HEK293 (cell line): ENCODE data around the gene PHLDA1.

Experiments
- CTCF ChIA-PET: fragments of 350-600 bp; formaldehyde crosslinking; extraction: SDS; loops from one replicate; lab custom pipeline; 2021; ENCODE audit warnings: antibody characterized with exemption; lab: Yijun Ruan, JAX
- POLR2A ChIA-PET: fragments of 300-600 bp; formaldehyde crosslinking; extraction: SDS; loops from one replicate; lab custom pipeline; 2020; ENCODE audit warnings: antibody characterized with exemption, inconsistent platforms; lab: Yijun Ruan, JAX
- H3K27ac ChIP-seq: fragments of 200-500 bp; sonication (Bioruptor generic); 2 replicates; pipeline ENCODE4 v1.5.1; 2014; ENCODE audit warnings: low read depth, low read length, control low read depth, inconsistent platforms; ENCODE audit errors: extremely low read depth
- H3K36me3 ChIP-seq, 2 experiments: fragments of 200-500 bp in 1 of 2; sonication (Bioruptor generic) in 1 of 2; 1 replicate in 1 of 2; 2 replicates in 1 of 2; pipeline ENCODE4 v1.5.1; 2014 to 2017; ENCODE audit warnings: inconsistent platforms in 2 of 2, low read length in 2 of 2; ENCODE audit not compliant: control insufficient read depth in 2 of 2, insufficient read depth in 1 of 2
- H3K4me1 ChIP-seq: fragments of 200-500 bp; sonication (Bioruptor generic); 2 replicates; pipeline ENCODE4 v1.5.1; 2014; ENCODE audit warnings: mild to moderate bottlenecking, low read length, inconsistent platforms; ENCODE audit not compliant: control insufficient read depth, insufficient read depth
- H3K4me3 ChIP-seq: 2 replicates; pipeline ENCODE4 v1.5.1; 2011; ENCODE audit warnings: low read depth, mild to moderate bottlenecking, control low read depth, low read length, moderate library complexity
- H3K9me3 ChIP-seq: fragments of 200-500 bp; sonication (Bioruptor generic); 2 replicates; pipeline ENCODE4 v1.5.1; 2014; ENCODE audit warnings: low read depth, low read length, inconsistent platforms; ENCODE audit not compliant: control insufficient read depth, insufficient read depth
- BCL11A ChIP-seq: fragments of 450-650 bp; formaldehyde crosslinking; IDR thresholded peaks from 2 replicates; pipeline ENCODE4 v1.5.1; 2016; ENCODE audit warnings: low read depth, missing biosample characterization, missing genetic modification characterization
- GFI1B ChIP-seq: fragments of 450-650 bp; formaldehyde crosslinking; IDR thresholded peaks from 2 replicates; pipeline ENCODE4 v1.5.1; 2016; ENCODE audit warnings: missing biosample characterization, missing genetic modification characterization
- MEIS1 ChIP-seq: sonication (generic); formaldehyde crosslinking; IDR thresholded peaks from 2 replicates; pipeline ENCODE4 v1.8.1; 2022; ENCODE audit warnings: missing genetic modification reagents, mild to moderate bottlenecking, borderline replicate concordance
- WT1 ChIP-seq: fragments of 450-650 bp; formaldehyde crosslinking; IDR thresholded peaks from 2 replicates; pipeline ENCODE4 v1.5.1; 2016; ENCODE audit warnings: missing biosample characterization, missing genetic modification characterization
- ZEB2 ChIP-seq: fragments of 450-650 bp; formaldehyde crosslinking; IDR thresholded peaks from 2 replicates; pipeline ENCODE4 v1.5.1; 2016; ENCODE audit warnings: missing biosample characterization, missing genetic modification characterization
- ZIC2 ChIP-seq: fragments of 450-650 bp; formaldehyde crosslinking; IDR thresholded peaks from 2 replicates; pipeline ENCODE4 v1.5.1; 2016; ENCODE audit warnings: missing biosample characterization, missing genetic modification characterization
- ZNF37A ChIP-seq: fragments of 450-650 bp; IDR thresholded peaks from 2 replicates; pipeline ENCODE4 v1.5.1; 2018; ENCODE audit warnings: missing biosample characterization, missing genetic modification characterization
- ZNF426 ChIP-seq: fragments of 450-650 bp; formaldehyde crosslinking; IDR thresholded peaks from 2 replicates; pipeline ENCODE4 v1.5.1; 2017; ENCODE audit warnings: missing biosample characterization, missing genetic modification characterization, mild to moderate bottlenecking, inconsistent platforms, moderate library complexity
- ZNF473 ChIP-seq: fragments of 450-650 bp; formaldehyde crosslinking; IDR thresholded peaks from 2 replicates; pipeline ENCODE4 v1.5.1; 2017; ENCODE audit warnings: missing biosample characterization, missing genetic modification characterization
- ZNF549 ChIP-seq: fragments of 450-650 bp; IDR thresholded peaks from 2 replicates; pipeline ENCODE4 v1.5.1; 2018; ENCODE audit warnings: missing biosample characterization, missing genetic modification characterization, mild to moderate bottlenecking, inconsistent platforms, moderate library complexity
- ZNF558 ChIP-seq: fragments of 450-650 bp; formaldehyde crosslinking; IDR thresholded peaks from 2 replicates; pipeline ENCODE4 v1.5.1; 2016; ENCODE audit warnings: missing biosample characterization, missing genetic modification characterization
- ZNF76 ChIP-seq: fragments of 450-650 bp; formaldehyde crosslinking; IDR thresholded peaks from 2 replicates; pipeline ENCODE4; 2016; ENCODE audit warnings: low read depth, missing biosample characterization, missing genetic modification characterization, borderline replicate concordance
- ZNF792 ChIP-seq: fragments of 450-650 bp; formaldehyde crosslinking; IDR thresholded peaks from 2 replicates; pipeline ENCODE4 v1.5.1; 2016; ENCODE audit warnings: missing biosample characterization, missing genetic modification characterization
- TF ChIP-seq, protein P1 (sequence below): fragments of 450-650 bp; formaldehyde crosslinking; IDR thresholded peaks from 2 replicates; pipeline ENCODE4 v1.5.1; 2017; ENCODE audit warnings: missing biosample characterization, missing genetic modification characterization
- TF ChIP-seq, protein P2 (sequence below): fragments of 450-650 bp; formaldehyde crosslinking; IDR thresholded peaks from 2 replicates; pipeline ENCODE4 v1.5.1; 2016; ENCODE audit warnings: missing biosample characterization, missing genetic modification characterization
- TF ChIP-seq, protein P3 (sequence below): fragments of 450-650 bp; formaldehyde crosslinking; IDR thresholded peaks from 2 replicates; pipeline ENCODE4 v1.5.1; 2016; ENCODE audit warnings: missing biosample characterization, missing genetic modification characterization, borderline replicate concordance
- TF ChIP-seq, protein P4 (sequence below): fragments of 450-650 bp; formaldehyde crosslinking; IDR thresholded peaks from 2 replicates; pipeline ENCODE4 v1.5.1; 2017; ENCODE audit warnings: missing biosample characterization, missing genetic modification characterization

Gene PHLDA1

DNA sequence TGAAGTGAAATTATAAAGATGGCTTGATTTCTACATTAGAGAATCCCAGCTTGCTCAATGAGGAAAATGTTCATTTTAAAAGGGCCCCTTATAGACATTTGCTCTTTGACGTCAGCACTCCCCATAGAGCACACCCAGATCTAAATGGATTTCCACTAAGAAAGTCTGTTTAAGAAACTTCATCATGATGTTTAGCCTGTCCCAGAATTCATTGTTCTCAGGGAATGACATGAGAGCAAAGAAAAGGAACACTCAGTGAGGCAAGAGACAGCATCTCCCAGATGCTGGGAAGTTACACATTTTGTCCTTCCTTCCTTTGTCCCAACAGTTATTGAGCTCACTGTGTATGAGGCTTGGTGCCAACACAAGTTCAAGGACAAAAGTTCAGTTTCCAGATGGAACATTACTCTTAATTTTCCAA, 4.9 kb downstream of the PHLDA1 start:
- Histone ChIP-seq H3K36me3 (no peaks in the 10 kb centered on the region), H3K9me3 (no peaks in the 10 kb centered on the region), H3K27ac (no peak overlapping the region), H3K4me1 (no peaks in the 10 kb centered on the region; the same call in 1 of the 2 replicates), H3K4me3 (no peak overlapping the region)
- POLR2A ChIA-PET: no interaction called here
- no peak for TF ChIP-seq ZIC2
- TF ChIP-seq, protein P1, sequence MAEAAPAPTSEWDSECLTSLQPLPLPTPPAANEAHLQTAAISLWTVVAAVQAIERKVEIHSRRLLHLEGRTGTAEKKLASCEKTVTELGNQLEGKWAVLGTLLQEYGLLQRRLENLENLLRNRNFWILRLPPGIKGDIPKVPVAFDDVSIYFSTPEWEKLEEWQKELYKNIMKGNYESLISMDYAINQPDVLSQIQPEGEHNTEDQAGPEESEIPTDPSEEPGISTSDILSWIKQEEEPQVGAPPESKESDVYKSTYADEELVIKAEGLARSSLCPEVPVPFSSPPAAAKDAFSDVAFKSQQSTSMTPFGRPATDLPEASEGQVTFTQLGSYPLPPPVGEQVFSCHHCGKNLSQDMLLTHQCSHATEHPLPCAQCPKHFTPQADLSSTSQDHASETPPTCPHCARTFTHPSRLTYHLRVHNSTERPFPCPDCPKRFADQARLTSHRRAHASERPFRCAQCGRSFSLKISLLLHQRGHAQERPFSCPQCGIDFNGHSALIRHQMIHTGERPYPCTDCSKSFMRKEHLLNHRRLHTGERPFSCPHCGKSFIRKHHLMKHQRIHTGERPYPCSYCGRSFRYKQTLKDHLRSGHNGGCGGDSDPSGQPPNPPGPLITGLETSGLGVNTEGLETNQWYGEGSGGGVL (tag by site-specific recombination): no peak
- TF ChIP-seq GFI1B (tag by site-specific recombination): no peak
- TF ChIP-seq ZEB2 (tag by site-specific recombination): no peak
- TF ChIP-seq, protein P2, sequence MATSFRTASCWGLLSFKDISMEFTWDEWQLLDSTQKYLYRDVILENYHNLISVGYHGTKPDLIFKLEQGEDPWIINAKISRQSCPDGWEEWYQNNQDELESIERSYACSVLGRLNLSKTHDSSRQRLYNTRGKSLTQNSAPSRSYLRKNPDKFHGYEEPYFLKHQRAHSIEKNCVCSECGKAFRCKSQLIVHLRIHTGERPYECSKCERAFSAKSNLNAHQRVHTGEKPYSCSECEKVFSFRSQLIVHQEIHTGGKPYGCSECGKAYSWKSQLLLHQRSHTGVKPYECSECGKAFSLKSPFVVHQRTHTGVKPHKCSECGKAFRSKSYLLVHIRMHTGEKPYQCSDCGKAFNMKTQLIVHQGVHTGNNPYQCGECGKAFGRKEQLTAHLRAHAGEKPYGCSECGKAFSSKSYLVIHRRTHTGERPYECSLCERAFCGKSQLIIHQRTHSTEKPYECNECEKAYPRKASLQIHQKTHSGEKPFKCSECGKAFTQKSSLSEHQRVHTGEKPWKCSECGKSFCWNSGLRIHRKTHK (tag by site-specific recombination): no peak
- TF ChIP-seq ZNF426: no peak
- TF ChIP-seq BCL11A (tag by site-specific recombination): no peak
- no peak for TF ChIP-seq MEIS1 (CRISPR knock-in tag)
- no peak for TF ChIP-seq ZNF558
- TF ChIP-seq, protein P3, sequence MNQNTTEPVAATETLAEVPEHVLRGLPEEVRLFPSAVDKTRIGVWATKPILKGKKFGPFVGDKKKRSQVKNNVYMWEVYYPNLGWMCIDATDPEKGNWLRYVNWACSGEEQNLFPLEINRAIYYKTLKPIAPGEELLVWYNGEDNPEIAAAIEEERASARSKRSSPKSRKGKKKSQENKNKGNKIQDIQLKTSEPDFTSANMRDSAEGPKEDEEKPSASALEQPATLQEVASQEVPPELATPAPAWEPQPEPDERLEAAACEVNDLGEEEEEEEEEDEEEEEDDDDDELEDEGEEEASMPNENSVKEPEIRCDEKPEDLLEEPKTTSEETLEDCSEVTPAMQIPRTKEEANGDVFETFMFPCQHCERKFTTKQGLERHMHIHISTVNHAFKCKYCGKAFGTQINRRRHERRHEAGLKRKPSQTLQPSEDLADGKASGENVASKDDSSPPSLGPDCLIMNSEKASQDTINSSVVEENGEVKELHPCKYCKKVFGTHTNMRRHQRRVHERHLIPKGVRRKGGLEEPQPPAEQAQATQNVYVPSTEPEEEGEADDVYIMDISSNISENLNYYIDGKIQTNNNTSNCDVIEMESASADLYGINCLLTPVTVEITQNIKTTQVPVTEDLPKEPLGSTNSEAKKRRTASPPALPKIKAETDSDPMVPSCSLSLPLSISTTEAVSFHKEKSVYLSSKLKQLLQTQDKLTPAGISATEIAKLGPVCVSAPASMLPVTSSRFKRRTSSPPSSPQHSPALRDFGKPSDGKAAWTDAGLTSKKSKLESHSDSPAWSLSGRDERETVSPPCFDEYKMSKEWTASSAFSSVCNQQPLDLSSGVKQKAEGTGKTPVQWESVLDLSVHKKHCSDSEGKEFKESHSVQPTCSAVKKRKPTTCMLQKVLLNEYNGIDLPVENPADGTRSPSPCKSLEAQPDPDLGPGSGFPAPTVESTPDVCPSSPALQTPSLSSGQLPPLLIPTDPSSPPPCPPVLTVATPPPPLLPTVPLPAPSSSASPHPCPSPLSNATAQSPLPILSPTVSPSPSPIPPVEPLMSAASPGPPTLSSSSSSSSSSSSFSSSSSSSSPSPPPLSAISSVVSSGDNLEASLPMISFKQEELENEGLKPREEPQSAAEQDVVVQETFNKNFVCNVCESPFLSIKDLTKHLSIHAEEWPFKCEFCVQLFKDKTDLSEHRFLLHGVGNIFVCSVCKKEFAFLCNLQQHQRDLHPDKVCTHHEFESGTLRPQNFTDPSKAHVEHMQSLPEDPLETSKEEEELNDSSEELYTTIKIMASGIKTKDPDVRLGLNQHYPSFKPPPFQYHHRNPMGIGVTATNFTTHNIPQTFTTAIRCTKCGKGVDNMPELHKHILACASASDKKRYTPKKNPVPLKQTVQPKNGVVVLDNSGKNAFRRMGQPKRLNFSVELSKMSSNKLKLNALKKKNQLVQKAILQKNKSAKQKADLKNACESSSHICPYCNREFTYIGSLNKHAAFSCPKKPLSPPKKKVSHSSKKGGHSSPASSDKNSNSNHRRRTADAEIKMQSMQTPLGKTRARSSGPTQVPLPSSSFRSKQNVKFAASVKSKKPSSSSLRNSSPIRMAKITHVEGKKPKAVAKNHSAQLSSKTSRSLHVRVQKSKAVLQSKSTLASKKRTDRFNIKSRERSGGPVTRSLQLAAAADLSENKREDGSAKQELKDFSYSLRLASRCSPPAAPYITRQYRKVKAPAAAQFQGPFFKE (tag by site-specific recombination): no peak
- no peak for TF ChIP-seq ZNF76 (tag by site-specific recombination)
- no peak for TF ChIP-seq WT1 (tag by site-specific recombination)
- TF ChIP-seq, protein P4, sequence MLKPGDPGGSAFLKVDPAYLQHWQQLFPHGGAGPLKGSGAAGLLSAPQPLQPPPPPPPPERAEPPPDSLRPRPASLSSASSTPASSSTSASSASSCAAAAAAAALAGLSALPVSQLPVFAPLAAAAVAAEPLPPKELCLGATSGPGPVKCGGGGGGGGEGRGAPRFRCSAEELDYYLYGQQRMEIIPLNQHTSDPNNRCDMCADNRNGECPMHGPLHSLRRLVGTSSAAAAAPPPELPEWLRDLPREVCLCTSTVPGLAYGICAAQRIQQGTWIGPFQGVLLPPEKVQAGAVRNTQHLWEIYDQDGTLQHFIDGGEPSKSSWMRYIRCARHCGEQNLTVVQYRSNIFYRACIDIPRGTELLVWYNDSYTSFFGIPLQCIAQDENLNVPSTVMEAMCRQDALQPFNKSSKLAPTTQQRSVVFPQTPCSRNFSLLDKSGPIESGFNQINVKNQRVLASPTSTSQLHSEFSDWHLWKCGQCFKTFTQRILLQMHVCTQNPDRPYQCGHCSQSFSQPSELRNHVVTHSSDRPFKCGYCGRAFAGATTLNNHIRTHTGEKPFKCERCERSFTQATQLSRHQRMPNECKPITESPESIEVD: no peak
- no peak for TF ChIP-seq ZNF37A (tag by site-specific recombination)
- TF ChIP-seq ZNF549: no peak
- no peak for TF ChIP-seq ZNF792 (tag by site-specific recombination)
- TF ChIP-seq ZNF473: no peak
- CTCF ChIA-PET: interaction anchor here (0.5 kb wide), 1 partner anchor 239 kb away, joined by 4 read pairs; no protein-coding TSS in a partner anchor
